Adrenal gland (tissue), 12 donors: ENCODE data around the gene IQCB1. TPM values are rescaled to one million over a fixed set of nuclear protein-coding genes. Genes with fewer than 3 reads are reported as not detected.
A peak's percentile ranks its signal among the peaks of the same experiment; 100 is the strongest.

Experiments
- DNase-seq, 7 donors: peaks; one replicate each; pipeline ENCODE4 v3.0.0-alpha.2; 2019 to 2020
- H3K27ac ChIP-seq, 5 donors: fragments of 200-600 bp; sonication (generic) in 4 of 5; 1 replicate in 3 of 5; 2 replicates in 2 of 5; pipeline versions ENCODE4 v1.5.1 to v1.8.0; 2016 to 2020; ENCODE audit warnings: mild to moderate bottlenecking in 1 of 5
- H3K27me3 ChIP-seq: fragments of 200-600 bp; 2 replicates; pipeline ENCODE4 v1.8.0; 2021
- H3K36me3 ChIP-seq, 2 donors: fragments of 200-600 bp; replicated peaks in 1 of 2; 1 replicate in 1 of 2; 2 replicates in 1 of 2; pipeline versions ENCODE4 v1.5.1 to v1.8.0; 2018 to 2022
- H3K4me1 ChIP-seq, 2 donors: fragments of 200-600 bp; replicated peaks in 1 of 2; 1 replicate in 1 of 2; 2 replicates in 1 of 2; pipeline versions ENCODE4 v1.5.1 to v1.8.0; 2018 to 2021
- H3K4me3 ChIP-seq, 4 donors: fragments of 200-600 bp; sonication (generic) in 3 of 4; one replicate each; pipeline ENCODE4 v1.5.1; 2016 to 2018
- H3K9me3 ChIP-seq, 3 donors: fragments of 200-600 bp; sonication (generic) in 1 of 3; replicated peaks in 1 of 3; 1 replicate in 2 of 3; 2 replicates in 1 of 3; pipeline versions ENCODE4 v1.5.1 to v1.8.0; 2016 to 2021
- POLR2A ChIP-seq, 2 donors: fragments of 450-650 bp; IDR thresholded peaks; one replicate each; pipeline ENCODE4 v1.6.1; 2017; ENCODE audit warnings: antibody characterized with exemption in 2 of 2, mild to moderate bottlenecking in 2 of 2, moderate library complexity in 1 of 2
- WGBS, 4 donors: extraction: QIAGEN DNeasy Blood & Tissue Kit in 2 of 4; methylation state at CpG; one replicate each; pipeline versions ENCODE4 v1.1.5 to v1.1.7; 2013 to 2017; 5-methylcytosine and 5-hydroxymethylcytosine counted together
- intact Hi-C, 2 donors: fragments of 100-400 bp; cut with DNase I; formaldehyde crosslinking; loops; one replicate each; pipeline versions ENCODE4 v1.14.1 to v1.15.0; 2022 to 2023
- polyA plus RNA-seq, 3 donors: library from polyadenylated mRNA; stranded (reverse); fragments of 200-250 nt in 2 of 3; fragments of 350-450 nt in 1 of 3; fragmentation: Illumina TruSeq in 1 of 3; extraction: RNeasy Lipid Tissue Mini Kit (QIAGEN cat#74804) in 1 of 3; gene quantifications; one replicate each; pipeline ENCODE4 v1.2.3, GENCODE V29; 2013 to 2014
- total RNA-seq, 9 donors: library from RNA; depleted of rRNA in 4 of 9; stranded (reverse); fragments of >200 nt in 4 of 9; fragments of 120-200 nt in 1 of 9; fragmentation: NEBNext Ultra II Directional in 1 of 9; extraction: Animal tissue kit (Norgen Biotek cat#: 25700) in 1 of 9; gene quantifications; one replicate each; pipeline versions ENCODE4 v1.1.0 to v1.2.4, GENCODE V29; 2013 to 2023
- TF ChIP-seq, protein P1 (sequence below), 6 experiments: fragments of 450-650 bp in 4 of 6; fragments of 200-600 bp in 2 of 6; sonication (generic) in 1 of 6; IDR thresholded peaks; 1 replicate in 5 of 6; 2 replicates in 1 of 6; pipeline versions ENCODE4 v1.5.1 to v1.8.0; 2016 to 2021; ENCODE audit warnings: antibody characterized with exemption in 6 of 6, mild to moderate bottlenecking in 2 of 6, moderate library complexity in 1 of 6
- donor health status: healthy with polysubstance abuse.
- donor health status: Bipolar disorder and iron deficiency.
- donor health status: DM: yes; HTN: yes; CAD: no.
- donor health status: DM: no; HTN: no; CAD: no.
- donor health status: DM: no; HTN: no; CAD: no.
- donor health status: DM: yes; HTN: yes; CAD: no.

The IQCB1 gene
- total and polyA plus RNA-seq, 12 donors, result 6.5 to 22.9 (median 10.8) TPM

DNA sequence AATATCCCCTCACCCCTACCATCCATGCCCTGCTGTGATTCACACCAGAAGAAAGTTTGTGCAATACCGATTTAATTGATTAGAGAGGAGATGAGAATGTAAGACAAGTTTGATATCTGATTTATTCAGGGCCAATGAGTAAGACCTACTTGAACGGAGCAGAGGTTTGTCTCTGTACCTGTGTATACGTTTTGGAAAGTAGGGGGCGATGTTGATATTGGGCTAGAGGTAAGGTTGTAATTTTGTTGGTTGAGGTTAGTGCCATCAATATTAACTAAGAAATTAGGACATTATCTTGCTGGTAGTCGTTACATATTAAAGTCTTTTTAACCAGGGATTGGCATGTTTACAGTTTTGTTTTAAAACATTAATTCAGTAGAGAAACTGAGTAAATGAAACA, 20.7 kb upstream of the IQCB1 start:
- no peaks in the 10 kb centered on the region for H3K4me1 ChIP-seq
- TF ChIP-seq, protein P1, sequence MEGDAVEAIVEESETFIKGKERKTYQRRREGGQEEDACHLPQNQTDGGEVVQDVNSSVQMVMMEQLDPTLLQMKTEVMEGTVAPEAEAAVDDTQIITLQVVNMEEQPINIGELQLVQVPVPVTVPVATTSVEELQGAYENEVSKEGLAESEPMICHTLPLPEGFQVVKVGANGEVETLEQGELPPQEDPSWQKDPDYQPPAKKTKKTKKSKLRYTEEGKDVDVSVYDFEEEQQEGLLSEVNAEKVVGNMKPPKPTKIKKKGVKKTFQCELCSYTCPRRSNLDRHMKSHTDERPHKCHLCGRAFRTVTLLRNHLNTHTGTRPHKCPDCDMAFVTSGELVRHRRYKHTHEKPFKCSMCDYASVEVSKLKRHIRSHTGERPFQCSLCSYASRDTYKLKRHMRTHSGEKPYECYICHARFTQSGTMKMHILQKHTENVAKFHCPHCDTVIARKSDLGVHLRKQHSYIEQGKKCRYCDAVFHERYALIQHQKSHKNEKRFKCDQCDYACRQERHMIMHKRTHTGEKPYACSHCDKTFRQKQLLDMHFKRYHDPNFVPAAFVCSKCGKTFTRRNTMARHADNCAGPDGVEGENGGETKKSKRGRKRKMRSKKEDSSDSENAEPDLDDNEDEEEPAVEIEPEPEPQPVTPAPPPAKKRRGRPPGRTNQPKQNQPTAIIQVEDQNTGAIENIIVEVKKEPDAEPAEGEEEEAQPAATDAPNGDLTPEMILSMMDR (IDR thresholded peaks at IDR 0.05), result peak in 3 of 6 experiments; percentile 8 to 11 (median 11)
- TF ChIP-seq POLR2A (IDR thresholded peaks at IDR 0.05), result no peak
- intact Hi-C loops, result no loop called here
- no peak overlapping the region for H3K27ac ChIP-seq
- no peaks in the 10 kb centered on the region for H3K9me3 ChIP-seq
- no peak for DNase-seq
- WGBS, 4 donors, result 44 to 56% (median 45%) methylated on average over 5 of the region's 5 CpGs
- H3K27me3 ChIP-seq, result no peaks in the 10 kb centered on the region
- H3K4me3 ChIP-seq, result no peak overlapping the region
- no peaks in the 10 kb centered on the region for H3K36me3 ChIP-seq

DNA sequence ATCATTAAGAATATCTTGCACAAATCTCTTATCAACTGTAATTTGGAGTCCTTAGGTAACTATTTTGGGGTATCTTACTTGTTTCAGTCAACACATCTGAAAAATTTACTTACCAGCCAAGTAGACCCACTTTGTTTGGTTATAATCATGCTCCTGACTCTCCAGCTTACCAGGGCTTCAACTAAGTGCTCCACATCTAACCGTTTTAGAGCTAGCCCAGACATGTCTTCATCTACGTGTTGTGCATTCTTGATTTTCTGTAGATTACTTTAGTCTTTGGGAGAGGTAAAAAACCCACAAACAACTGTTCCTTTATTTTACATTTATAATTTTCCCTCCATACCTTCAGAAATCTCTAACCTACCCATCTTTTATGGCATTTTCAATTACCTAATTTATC, 17.4 kb upstream of the IQCB1 start:
- H3K4me3 ChIP-seq, result no peak overlapping the region
- intact Hi-C loops, result no loop called here
- H3K9me3 ChIP-seq, result no peaks in the 10 kb centered on the region
- H3K27me3 ChIP-seq, result no peaks in the 10 kb centered on the region
- H3K4me1 ChIP-seq, result no peaks in the 10 kb centered on the region
- no peak for DNase-seq
- no peaks in the 10 kb centered on the region for H3K36me3 ChIP-seq
- no peak for TF ChIP-seq POLR2A (IDR thresholded peaks at IDR 0.05)
- TF ChIP-seq, protein P1 (IDR thresholded peaks at IDR 0.05), result no peak
- H3K27ac ChIP-seq, result no peak overlapping the region
- 87 to 94% (median 91%) methylated on average over 2 of the region's 2 CpGs for WGBS, 4 donors

DNA sequence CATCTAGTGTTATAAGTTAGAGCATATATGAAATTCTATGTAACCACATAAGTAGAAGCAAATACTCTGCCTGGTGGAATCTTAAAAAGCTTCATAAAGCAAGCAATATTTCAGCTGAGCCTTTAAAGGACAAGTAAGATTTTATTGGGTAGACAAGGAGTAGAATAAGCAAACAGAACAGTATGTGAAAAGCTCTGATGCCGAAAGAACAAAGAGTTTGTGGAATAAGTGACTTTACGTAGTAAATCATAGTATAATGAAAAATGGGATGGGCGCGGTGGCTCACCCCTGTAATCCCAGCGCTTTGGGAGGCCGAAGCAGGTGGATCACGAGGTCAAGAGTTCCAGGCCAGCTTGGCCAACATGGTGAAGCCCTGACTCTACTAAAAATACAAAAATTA, 10.0 kb upstream of the IQCB1 start:
- no peak for TF ChIP-seq POLR2A (IDR thresholded peaks at IDR 0.05)
- TF ChIP-seq, protein P1 (IDR thresholded peaks at IDR 0.05), result no peak
- no peaks in the 10 kb centered on the region for H3K9me3 ChIP-seq
- no peak for DNase-seq
- H3K27ac ChIP-seq, result no peak overlapping the region
- H3K4me3 ChIP-seq, result no peak overlapping the region
- H3K27me3 ChIP-seq, result no peaks in the 10 kb centered on the region
- no peaks in the 10 kb centered on the region for H3K36me3 ChIP-seq
- 94 to 98% (median 97%) methylated on average over 7 of the region's 7 CpGs for WGBS, 4 donors
- no peaks in the 10 kb centered on the region for H3K4me1 ChIP-seq
- intact Hi-C loops, result no loop called here

DNA sequence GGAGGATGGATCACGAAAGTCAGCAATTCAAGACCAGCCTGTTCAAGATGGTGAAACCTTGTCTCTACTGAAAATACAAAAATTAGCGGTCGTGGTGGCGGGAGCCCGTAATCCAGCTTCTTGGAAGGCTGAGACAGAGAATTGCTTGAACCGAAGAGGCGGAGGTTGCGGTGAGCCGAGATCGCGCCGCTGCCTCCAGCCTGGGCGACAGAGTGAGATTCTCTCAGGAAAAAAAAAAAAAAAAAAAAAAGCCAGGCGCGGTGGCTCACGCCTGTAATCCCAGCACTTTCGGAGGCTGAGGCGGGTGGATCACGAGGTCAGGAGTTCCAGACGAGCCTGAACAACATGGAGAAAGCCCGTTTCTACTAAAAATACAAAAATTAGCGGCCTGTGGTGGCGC, 5.1 kb upstream of the IQCB1 start:
- WGBS, 4 donors, result 94 to 98% (median 97%) methylated on average over 18 to 23 of the region's 23 CpGs
- intact Hi-C loops, result no loop called here
- Histone ChIP-seq H3K27me3 (no peaks in the 10 kb centered on the region), H3K27ac (no peak overlapping the region), H3K4me1 (no peaks in the 10 kb centered on the region), H3K4me3 (no peak overlapping the region), H3K9me3 (no peaks in the 10 kb centered on the region), H3K36me3 (no peaks in the 10 kb centered on the region)
- TF ChIP-seq, protein P1 (IDR thresholded peaks at IDR 0.05), result no peak
- TF ChIP-seq POLR2A (IDR thresholded peaks at IDR 0.05), result no peak
- DNase-seq, result no peak
